GM18507 (cell line): ENCODE measurements around the gene FCRLB.
A peak's percentile ranks its signal among the peaks of the same experiment; 100 is the strongest.
"Not testable (repeated sequence)": the region's sequence is repeated elsewhere in the genome, so short reads cannot be mapped to it uniquely, and the experiment has no call there.

Experiments
- DNase-seq: peaks from one replicate; pipeline ENCODE4 v3.0.0; 2011; ENCODE audit warnings: low read depth; ENCODE audit not compliant: insufficient read length; ENCODE audit errors: extremely low spot score
- FAIRE-seq: peaks from 2 replicates; lab custom pipeline; 2011; peaks lifted over from hg19 to GRCh38; lab: Jason Lieb, UNC

FCRLB gene

GRCh38 chr1:161736335-161736969 is 15.1 kb downstream of the FCRLB start:
- DNase-seq (no peak), FAIRE-seq (peak; percentile 69)

- FAIRE-seq (no peak), DNase-seq (no peak)
Observed at GRCh38 chr1:161737625-161738024, 16.3 kb downstream of the FCRLB start.

GRCh38 chr1:161738627-161739287 is 17.4 kb downstream of the FCRLB start:
- DNase-seq: no peak
- FAIRE-seq: peak; percentile 97

- peak; percentile 91 for FAIRE-seq
- no peak for DNase-seq
Observed at GRCh38 chr1:161739865-161740566, 18.7 kb downstream of the FCRLB start.

GRCh38 chr1:161740921-161741320 is 19.6 kb downstream of the FCRLB start:
- FAIRE-seq (no peak), DNase-seq (no peak)

- no peak for FAIRE-seq
- no peak for DNase-seq
Observed at GRCh38 chr1:161743231-161743630, 21.9 kb downstream of the FCRLB start.

- DNase-seq (no peak), FAIRE-seq (no peak)
Observed at GRCh38 chr1:161747801-161748200, 26.5 kb downstream of the FCRLB start.

GRCh38 chr1:161749509-161750407 is 28.4 kb downstream of the FCRLB start, which contains the start of gene DUSP12:
DUSP12 (plus strand) TSS chr1:161749786; CDS start chr1:161749802, 16 bp downstream.
- DNase-seq (peak; percentile 81), FAIRE-seq (peak; percentile 95)

- DNase-seq (no peak), FAIRE-seq (peak; percentile 79)
Observed at GRCh38 chr1:161763522-161764098, 42.3 kb downstream of the FCRLB start.

GRCh38 chr1:161766102-161766981 is 45.0 kb downstream of the FCRLB start, which contains the start of gene ATF6:
ATF6 (plus strand) TSS chr1:161766320; CDS start chr1:161766361, 41 bp downstream.
- peak; percentile 89 for FAIRE-seq
- DNase-seq: peak; percentile 66

GRCh38 chr1:161768461-161768860 is 47.1 kb downstream of the FCRLB start:
- FAIRE-seq (no peak), DNase-seq (no peak)

GRCh38 chr1:161768986-161769672 is 47.8 kb downstream of the FCRLB start:
- FAIRE-seq (no peak), DNase-seq (no peak)

GRCh38 chr1:161769673-161770045 is 48.3 kb downstream of the FCRLB start:
- not testable (repeated sequence) for DNase-seq, FAIRE-seq

GRCh38 chr1:161770250-161770649 is 48.9 kb downstream of the FCRLB start:
- no peak for FAIRE-seq

GRCh38 chr1:161771161-161771560 is 49.8 kb downstream of the FCRLB start:
- no peak for FAIRE-seq

More at GRCh38 chr1:161770250-161770649, 48.9 kb downstream of the FCRLB start:
- no peak for DNase-seq

GRCh38 chr1:161771973-161772372 is 50.6 kb downstream of the FCRLB start:
- FAIRE-seq: no peak
- no peak for DNase-seq

More at GRCh38 chr1:161771161-161771560, 49.8 kb downstream of the FCRLB start:
- DNase-seq: no peak

GRCh38 chr1:161772397-161772796 is 51.1 kb downstream of the FCRLB start:
- DNase-seq (no peak), FAIRE-seq (no peak)

- DNase-seq (no peak), FAIRE-seq (peak; percentile 21)
Observed at GRCh38 chr1:161773791-161774190, 52.4 kb downstream of the FCRLB start.
